ENCODE results near the gene POU2F1.

POU2F1 gene

DNA sequence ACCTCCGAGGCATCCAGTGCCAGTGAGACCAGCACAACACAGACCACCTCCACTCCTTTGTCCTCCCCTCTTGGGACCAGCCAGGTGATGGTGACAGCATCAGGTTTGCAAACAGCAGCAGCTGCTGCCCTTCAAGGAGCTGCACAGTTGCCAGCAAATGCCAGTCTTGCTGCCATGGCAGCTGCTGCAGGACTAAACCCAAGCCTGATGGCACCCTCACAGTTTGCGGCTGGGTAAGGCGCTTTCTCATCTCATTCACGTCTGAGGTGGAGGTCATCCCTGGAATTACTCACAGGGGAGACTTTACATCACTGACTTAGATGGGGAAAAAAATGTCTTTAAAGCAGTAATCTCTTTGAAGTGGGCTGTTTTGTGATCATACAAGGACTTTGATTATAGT lies 191.4 kb downstream of the POU2F1 start:
- Histone ChIP-seq H3K27ac (ENCODE audit: extremely low read depth, low read depth, low read length) (no peak overlapping the region), H3K9me3 (ENCODE audit: control insufficient read depth, insufficient read depth, low read depth, low read length) (no peaks in the 10 kb centered on the region), H3K36me3 (ENCODE audit: control insufficient read depth in 2 of 2, insufficient read depth in 1 of 2, low read length in 2 of 2) (peaks cover 0 to 39% of the 10 kb centered on the region in 2 experiments), H3K4me3 (ENCODE audit: low read depth, low read length) (no peak overlapping the region), H3K4me1 (ENCODE audit: control insufficient read depth, insufficient read depth, low read length) (no peaks in the 10 kb centered on the region)
- ChIA-PET CTCF (interaction anchor here (0.6 to 1.4 kb wide), 4 partner anchors 128 to 278 kb away, joined by 3 to 6 read pairs (median 4); no protein-coding TSS in a partner anchor), POLR2A (no interaction called here)
- TF ChIP-seq ZNF777 (tag by site-specific recombination; IDR thresholded peaks at IDR 0.05; ENCODE audit: borderline replicate concordance) = no peak
- TF ChIP-seq, protein P1, sequence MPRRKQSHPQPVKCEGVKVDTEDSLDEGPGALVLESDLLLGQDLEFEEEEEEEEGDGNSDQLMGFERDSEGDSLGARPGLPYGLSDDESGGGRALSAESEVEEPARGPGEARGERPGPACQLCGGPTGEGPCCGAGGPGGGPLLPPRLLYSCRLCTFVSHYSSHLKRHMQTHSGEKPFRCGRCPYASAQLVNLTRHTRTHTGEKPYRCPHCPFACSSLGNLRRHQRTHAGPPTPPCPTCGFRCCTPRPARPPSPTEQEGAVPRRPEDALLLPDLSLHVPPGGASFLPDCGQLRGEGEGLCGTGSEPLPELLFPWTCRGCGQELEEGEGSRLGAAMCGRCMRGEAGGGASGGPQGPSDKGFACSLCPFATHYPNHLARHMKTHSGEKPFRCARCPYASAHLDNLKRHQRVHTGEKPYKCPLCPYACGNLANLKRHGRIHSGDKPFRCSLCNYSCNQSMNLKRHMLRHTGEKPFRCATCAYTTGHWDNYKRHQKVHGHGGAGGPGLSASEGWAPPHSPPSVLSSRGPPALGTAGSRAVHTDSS (tag by site-specific recombination; IDR thresholded peaks at IDR 0.05) = no peak
- no peak for TF ChIP-seq ZNF37A (tag by site-specific recombination; IDR thresholded peaks at IDR 0.05)
- TF ChIP-seq ZNF274 (IDR thresholded peaks at IDR 0.05; ENCODE audit: low read length) = no peak
- TF ChIP-seq ZNF274 (tag by site-specific recombination; IDR thresholded peaks at IDR 0.05; ENCODE audit: borderline replicate concordance) = no peak
- TF ChIP-seq ZNF768 (tag by site-specific recombination; IDR thresholded peaks at IDR 0.05) = no peak
- no peak for TF ChIP-seq ZNF202 (tag by site-specific recombination; IDR thresholded peaks at IDR 0.05; ENCODE audit: borderline replicate concordance)

DNA sequence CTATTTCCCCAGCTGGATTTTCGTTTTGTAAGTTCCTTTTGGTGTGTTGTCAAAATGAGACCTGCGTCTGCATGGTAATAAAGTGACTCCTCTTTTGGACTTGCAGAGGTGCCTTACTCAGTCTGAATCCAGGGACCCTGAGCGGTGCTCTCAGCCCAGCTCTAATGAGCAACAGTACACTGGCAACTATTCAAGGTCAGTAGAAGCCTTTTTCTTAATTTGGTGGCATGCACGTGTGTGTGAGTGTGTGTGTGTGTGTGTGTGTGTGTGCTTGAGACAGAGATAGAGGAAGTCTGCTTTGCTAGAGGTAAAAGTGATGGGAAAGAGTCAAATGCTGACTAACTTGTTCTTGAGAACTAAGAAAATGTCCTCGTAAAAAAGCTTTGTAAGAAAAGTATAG lies 192.2 kb downstream of the POU2F1 start:
- TF ChIP-seq ZNF239 (tag by site-specific recombination; IDR thresholded peaks at IDR 0.05) = no peak
- TF ChIP-seq, protein P2, sequence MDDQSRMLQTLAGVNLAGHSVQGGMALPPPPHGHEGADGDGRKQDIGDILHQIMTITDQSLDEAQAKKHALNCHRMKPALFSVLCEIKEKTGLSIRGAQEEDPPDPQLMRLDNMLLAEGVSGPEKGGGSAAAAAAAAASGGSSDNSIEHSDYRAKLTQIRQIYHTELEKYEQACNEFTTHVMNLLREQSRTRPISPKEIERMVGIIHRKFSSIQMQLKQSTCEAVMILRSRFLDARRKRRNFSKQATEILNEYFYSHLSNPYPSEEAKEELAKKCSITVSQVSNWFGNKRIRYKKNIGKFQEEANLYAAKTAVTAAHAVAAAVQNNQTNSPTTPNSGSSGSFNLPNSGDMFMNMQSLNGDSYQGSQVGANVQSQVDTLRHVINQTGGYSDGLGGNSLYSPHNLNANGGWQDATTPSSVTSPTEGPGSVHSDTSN (CRISPR knock-in tag; IDR thresholded peaks at IDR 0.05) = no peak
- TF ChIP-seq ZNF777 (tag by site-specific recombination; IDR thresholded peaks at IDR 0.05; ENCODE audit: borderline replicate concordance) = no peak
- TF ChIP-seq ZNF350 (tag by site-specific recombination; IDR thresholded peaks at IDR 0.05) = no peak
- TF ChIP-seq ZNF133 (tag by site-specific recombination; IDR thresholded peaks at IDR 0.05) = no peak
- TF ChIP-seq ZNF37A (tag by site-specific recombination; IDR thresholded peaks at IDR 0.05) = no peak
- TF ChIP-seq YY1 (tag by site-specific recombination; IDR thresholded peaks at IDR 0.05) = no peak
- TF ChIP-seq, protein P3, sequence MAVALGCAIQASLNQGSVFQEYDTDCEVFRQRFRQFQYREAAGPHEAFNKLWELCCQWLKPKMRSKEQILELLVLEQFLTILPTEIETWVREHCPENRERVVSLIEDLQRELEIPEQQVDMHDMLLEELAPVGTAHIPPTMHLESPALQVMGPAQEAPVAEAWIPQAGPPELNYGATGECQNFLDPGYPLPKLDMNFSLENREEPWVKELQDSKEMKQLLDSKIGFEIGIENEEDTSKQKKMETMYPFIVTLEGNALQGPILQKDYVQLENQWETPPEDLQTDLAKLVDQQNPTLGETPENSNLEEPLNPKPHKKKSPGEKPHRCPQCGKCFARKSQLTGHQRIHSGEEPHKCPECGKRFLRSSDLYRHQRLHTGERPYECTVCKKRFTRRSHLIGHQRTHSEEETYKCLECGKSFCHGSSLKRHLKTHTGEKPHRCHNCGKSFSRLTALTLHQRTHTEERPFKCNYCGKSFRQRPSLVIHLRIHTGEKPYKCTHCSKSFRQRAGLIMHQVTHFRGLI (tag by site-specific recombination; IDR thresholded peaks at IDR 0.05) = no peak
- no peak for TF ChIP-seq ZNF366 (tag by site-specific recombination; conservative IDR thresholded peaks at IDR 0.05)
- TF ChIP-seq ZNF658 (tag by site-specific recombination; IDR thresholded peaks at IDR 0.05) = no peak
- no peak for TF ChIP-seq MZF1 (tag by site-specific recombination; IDR thresholded peaks at IDR 0.05; ENCODE audit: borderline replicate concordance)
- no peak for TF ChIP-seq ZEB2 (tag by site-specific recombination; IDR thresholded peaks at IDR 0.05)
- no peak for TF ChIP-seq ZNF311 (tag by site-specific recombination; IDR thresholded peaks at IDR 0.05; ENCODE audit: borderline replicate concordance)
- TF ChIP-seq ZNF530 (tag by site-specific recombination; IDR thresholded peaks at IDR 0.05; ENCODE audit: low read depth) = no peak
- TF ChIP-seq ZNF544 (tag by site-specific recombination; IDR thresholded peaks at IDR 0.05) = no peak
- TF ChIP-seq ZNF555 (tag by site-specific recombination; conservative IDR thresholded peaks at IDR 0.05) = no peak
- POLR2A ChIA-PET = no interaction called here

More for the DNA sequence above, 192.2 kb downstream of the POU2F1 start:
- Histone ChIP-seq H3K36me3 (ENCODE audit: control insufficient read depth in 2 of 2, insufficient read depth in 1 of 2, low read length in 2 of 2) (peaks cover 0 to 39% of the 10 kb centered on the region in 2 experiments), H3K27ac (ENCODE audit: extremely low read depth, low read depth, low read length) (no peak overlapping the region), H3K4me3 (ENCODE audit: low read depth, low read length) (no peak overlapping the region), H3K9me3 (ENCODE audit: control insufficient read depth, insufficient read depth, low read depth, low read length) (no peaks in the 10 kb centered on the region), H3K4me1 (ENCODE audit: control insufficient read depth, insufficient read depth, low read length) (no peaks in the 10 kb centered on the region)
- CTCF ChIA-PET = interaction anchor here (0.9 to 1.5 kb wide), 4 partner anchors 12 to 275 kb away, joined by 3 to 6 read pairs (median 4); no protein-coding TSS in a partner anchor

Data from HEK293 (cell line).